Measurements from ENCODE around the gene BUD23. TPM values are rescaled to one million over a fixed set of nuclear protein-coding genes. Genes with fewer than 3 reads are reported as not detected.
"Not testable (repeated sequence)": the region's sequence is repeated elsewhere in the genome, so short reads cannot be mapped to it uniquely, and the experiment has no call there.

The BUD23 gene
- total RNA-seq, 2 donors from 2014 or later: 54.6 to 82.3 TPM

DNA sequence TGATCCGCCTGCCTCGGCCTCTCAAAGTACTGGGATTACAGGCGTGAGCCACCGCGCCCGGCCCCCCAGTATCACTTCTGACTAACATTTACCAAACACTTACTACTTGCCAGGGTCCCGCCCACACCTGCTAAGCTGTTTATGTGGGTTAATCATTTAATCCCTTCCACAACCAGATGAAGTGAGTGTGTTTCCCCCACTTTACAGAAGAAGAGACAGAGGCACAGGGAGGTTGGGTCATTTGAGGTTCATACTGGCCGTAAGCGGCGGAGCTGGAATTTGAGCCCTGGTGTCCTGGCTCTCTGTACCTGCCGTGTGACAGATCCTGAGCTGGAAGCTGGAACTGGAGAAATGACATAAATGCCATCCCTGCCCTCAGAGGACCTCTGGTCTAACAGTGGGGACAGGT, 30.9 kb upstream of the BUD23 start:
- no peaks in the 10 kb centered on the region for H3K36me3 Mint-ChIP-seq (ENCODE audit: low read depth)
- peaks cover 38% of the 10 kb centered on the region for H3K27me3 Mint-ChIP-seq
- no peak overlapping the region for H3K4me3 Mint-ChIP-seq
- peaks cover 16% of the 10 kb centered on the region for H3K4me1 Mint-ChIP-seq
- no peak overlapping the region for H3K27ac Mint-ChIP-seq
- H3K9me3 Mint-ChIP-seq: no peaks in the 10 kb centered on the region
- ATAC-seq (replicated peaks): no peak

GRCh38 chr7:73655309-73655708, 28.1 kb upstream of the BUD23 start:
- peaks cover 20% of the 10 kb centered on the region for H3K27me3 Mint-ChIP-seq
- not testable (repeated sequence) for H3K9me3 Mint-ChIP-seq; H3K27ac Mint-ChIP-seq; H3K4me3 Mint-ChIP-seq; H3K36me3 Mint-ChIP-seq (ENCODE audit: low read depth); H3K4me1 Mint-ChIP-seq; ATAC-seq (replicated peaks)

DNA sequence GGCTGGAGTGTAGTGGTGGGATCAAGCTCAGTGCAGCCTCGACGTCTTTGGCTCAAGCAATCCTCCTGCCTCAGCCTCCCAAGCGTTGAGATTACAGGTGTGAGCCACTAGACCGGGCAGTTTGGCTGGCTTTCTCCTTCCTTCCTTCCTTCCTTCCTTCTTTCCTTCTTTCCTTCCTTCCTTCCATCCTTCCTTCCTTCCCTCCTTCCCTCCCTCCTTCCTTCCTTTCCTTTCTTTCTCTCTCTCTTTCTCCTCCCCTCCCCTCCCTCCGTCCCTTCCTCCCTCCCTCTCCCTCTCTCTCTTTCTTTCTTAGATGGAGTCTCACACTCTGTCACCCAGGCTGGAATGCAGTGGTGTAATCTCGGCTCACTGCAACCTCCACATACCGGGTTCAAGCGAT, 23.4 kb upstream of the BUD23 start:
- Mint-ChIP-seq H3K4me3 (no peak overlapping the region), H3K9me3 (no peaks in the 10 kb centered on the region), H3K27ac (no peak overlapping the region), H3K36me3 (ENCODE audit: low read depth) (no peaks in the 10 kb centered on the region), H3K4me1 (peaks cover 9% of the 10 kb centered on the region), H3K27me3 (peaks cover 24% of the 10 kb centered on the region)
- ATAC-seq (replicated peaks): no peak

GRCh38 chr7:73660594-73660993, 22.8 kb upstream of the BUD23 start:
- not testable (repeated sequence) for ATAC-seq (replicated peaks); H3K4me1 Mint-ChIP-seq; H3K4me3 Mint-ChIP-seq; H3K27ac Mint-ChIP-seq; H3K36me3 Mint-ChIP-seq (ENCODE audit: low read depth); H3K9me3 Mint-ChIP-seq
- peaks cover 23% of the 10 kb centered on the region for H3K27me3 Mint-ChIP-seq

- H3K4me3 Mint-ChIP-seq: no peak overlapping the region
- no peaks in the 10 kb centered on the region for H3K36me3 Mint-ChIP-seq (ENCODE audit: low read depth)
Measured at GRCh38 chr7:73663033-73663432, 20.4 kb upstream of the BUD23 start.

DNA sequence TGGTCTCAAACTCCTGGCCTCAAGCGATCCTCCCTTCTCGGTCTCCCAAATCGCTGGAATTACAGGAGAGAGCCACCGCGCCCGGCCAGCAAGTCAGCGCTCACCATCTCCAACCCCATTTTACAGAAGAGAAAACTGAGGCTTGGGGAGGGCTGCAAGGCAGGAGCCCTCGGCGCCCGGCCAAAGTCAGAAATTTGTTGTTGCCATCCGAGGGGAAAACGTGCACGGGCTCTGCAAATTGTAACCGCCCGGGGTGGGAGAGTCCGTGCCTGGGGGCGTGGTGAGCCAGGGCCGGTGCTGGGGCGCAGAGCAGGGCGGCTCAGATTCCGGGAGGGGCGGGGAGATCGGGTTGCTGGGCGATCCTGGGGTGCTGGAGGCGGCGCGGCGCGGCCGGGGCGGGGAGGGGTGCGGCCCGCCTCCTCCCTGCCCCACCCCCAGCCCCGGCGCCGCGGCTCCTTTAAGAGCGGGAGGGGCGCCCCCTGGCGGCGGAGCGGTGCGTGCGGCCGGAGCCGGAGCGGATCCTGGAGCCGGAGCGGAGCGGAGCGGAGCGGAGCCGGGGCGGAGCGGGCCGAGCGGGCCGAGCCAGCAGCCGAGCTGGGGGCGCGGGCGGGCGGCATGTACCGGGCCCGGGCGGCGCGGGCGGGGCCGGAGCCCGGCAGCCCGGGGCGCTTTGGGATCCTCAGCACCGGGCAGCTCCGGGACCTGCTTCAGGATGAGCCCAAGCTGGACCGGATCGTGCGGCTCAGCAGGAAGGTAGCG, 15.9 kb upstream of the BUD23 start, which contains the start of gene VPS37D:
TSS of gene VPS37D (plus strand) at position 488 of the 759 bp plus-strand sequence. CDS start at position 616, 128 bp downstream.
- Mint-ChIP-seq H3K27me3 (peaks cover 31% of the 10 kb centered on the region), H3K4me3 (peak within 1 kb of the TSS; percentile 63), H3K4me1 (peaks cover 9% of the 10 kb centered on the region), H3K27ac (no peak within 1 kb of the TSS), H3K36me3 (ENCODE audit: low read depth) (no peaks in the 10 kb centered on the region), H3K9me3 (no peaks in the 10 kb centered on the region)
- peak; percentile 94 for ATAC-seq (replicated peaks)

More at GRCh38 chr7:73663033-73663432, 20.4 kb upstream of the BUD23 start:
- Mint-ChIP-seq H3K4me1 (peaks cover 9% of the 10 kb centered on the region), H3K9me3 (no peaks in the 10 kb centered on the region), H3K27ac (no peak overlapping the region), H3K27me3 (peaks cover 29% of the 10 kb centered on the region)
- no peak for ATAC-seq (replicated peaks)

- Mint-ChIP-seq H3K4me1 (peaks cover 6% of the 10 kb centered on the region), H3K27me3 (peaks cover 26% of the 10 kb centered on the region), H3K27ac (no peak overlapping the region), H3K36me3 (ENCODE audit: low read depth) (no peaks in the 10 kb centered on the region), H3K4me3 (peak overlapping the region; percentile 48), H3K9me3 (no peaks in the 10 kb centered on the region)
- no peak for ATAC-seq (replicated peaks)
Measured at GRCh38 chr7:73668103-73668885, 15.1 kb upstream of the BUD23 start.

DNA sequence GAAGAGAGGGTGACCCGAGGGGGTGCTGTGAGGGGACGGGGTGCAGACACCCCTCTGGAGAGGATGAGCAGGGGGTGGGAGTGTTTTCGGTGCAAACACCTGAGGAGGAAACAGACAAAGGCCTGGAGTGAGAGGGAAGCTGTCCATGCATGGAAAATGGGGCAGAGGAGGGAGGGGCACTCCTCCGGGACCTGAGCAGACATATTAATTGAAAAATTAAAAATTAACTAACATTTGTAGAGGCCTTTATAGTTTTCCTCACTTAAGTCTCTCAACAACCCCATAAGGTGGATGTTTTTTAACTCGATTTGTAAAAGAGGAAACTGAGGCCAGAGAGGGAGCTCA, 14.5 kb upstream of the BUD23 start:
- ATAC-seq (replicated peaks): no peak
- H3K27ac Mint-ChIP-seq: no peak overlapping the region
- H3K9me3 Mint-ChIP-seq: no peaks in the 10 kb centered on the region
- H3K4me3 Mint-ChIP-seq: peak overlapping the region; percentile 48
- peaks cover 5% of the 10 kb centered on the region for H3K4me1 Mint-ChIP-seq
- no peaks in the 10 kb centered on the region for H3K36me3 Mint-ChIP-seq (ENCODE audit: low read depth)
- peaks cover 24% of the 10 kb centered on the region for H3K27me3 Mint-ChIP-seq

DNA sequence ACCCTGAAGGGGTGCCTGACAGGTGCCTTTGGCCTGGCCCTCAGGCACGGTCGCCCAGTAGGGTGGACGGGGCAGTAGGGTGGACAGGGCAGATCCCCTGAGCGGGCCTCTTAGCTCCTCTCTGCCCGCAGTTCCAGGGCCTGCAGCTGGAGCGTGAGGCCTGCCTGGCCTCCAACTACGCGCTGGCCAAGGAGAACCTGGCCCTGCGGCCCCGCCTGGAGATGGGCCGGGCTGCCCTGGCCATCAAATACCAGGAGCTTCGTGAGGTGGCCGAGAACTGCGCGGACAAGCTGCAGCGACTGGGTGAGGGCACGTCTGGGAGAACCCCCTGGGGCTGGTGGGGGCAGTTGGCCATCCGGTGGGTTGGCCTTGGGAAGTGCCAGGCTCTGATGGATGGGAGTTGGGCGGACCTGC, 14.1 kb upstream of the BUD23 start:
- no peak overlapping the region for H3K4me3 Mint-ChIP-seq
- peaks cover 3% of the 10 kb centered on the region for H3K4me1 Mint-ChIP-seq
- H3K36me3 Mint-ChIP-seq (ENCODE audit: low read depth): no peaks in the 10 kb centered on the region
- no peak overlapping the region for H3K27ac Mint-ChIP-seq
- no peak for ATAC-seq (replicated peaks)
- H3K27me3 Mint-ChIP-seq: peaks cover 20% of the 10 kb centered on the region
- H3K9me3 Mint-ChIP-seq: no peaks in the 10 kb centered on the region

GRCh38 chr7:73669858-73670385, 13.5 kb upstream of the BUD23 start:
- no peaks in the 10 kb centered on the region for H3K4me1 Mint-ChIP-seq
- H3K27me3 Mint-ChIP-seq: peaks cover 16% of the 10 kb centered on the region
- H3K27ac Mint-ChIP-seq: no peak overlapping the region
- no peaks in the 10 kb centered on the region for H3K9me3 Mint-ChIP-seq
- H3K36me3 Mint-ChIP-seq (ENCODE audit: low read depth): no peaks in the 10 kb centered on the region
- no peak overlapping the region for H3K4me3 Mint-ChIP-seq
- no peak for ATAC-seq (replicated peaks)

DNA sequence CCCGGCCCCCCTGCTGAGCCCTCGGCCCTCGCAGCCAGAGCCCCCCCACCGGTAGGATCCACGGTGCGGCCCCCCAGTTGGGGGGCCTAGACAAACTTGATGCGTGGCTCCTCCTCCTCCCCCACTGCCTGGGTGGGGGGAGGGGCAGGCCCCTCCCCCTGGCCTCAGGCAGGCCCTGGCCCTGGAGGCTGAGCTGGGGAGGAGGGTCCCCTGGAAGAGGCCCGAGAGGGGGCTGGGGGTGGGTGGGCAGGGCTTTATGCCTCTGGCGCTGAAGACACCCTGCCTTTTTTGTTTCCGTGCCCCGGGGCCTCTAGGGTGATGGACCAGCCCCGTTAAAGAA, 12.1 kb upstream of the BUD23 start:
- no peaks in the 10 kb centered on the region for H3K36me3 Mint-ChIP-seq (ENCODE audit: low read depth)
- no peaks in the 10 kb centered on the region for H3K9me3 Mint-ChIP-seq
- no peaks in the 10 kb centered on the region for H3K4me1 Mint-ChIP-seq
- H3K27me3 Mint-ChIP-seq: peaks cover 6% of the 10 kb centered on the region
- H3K27ac Mint-ChIP-seq: no peak overlapping the region
- no peak for ATAC-seq (replicated peaks)
- H3K4me3 Mint-ChIP-seq: no peak overlapping the region

DNA sequence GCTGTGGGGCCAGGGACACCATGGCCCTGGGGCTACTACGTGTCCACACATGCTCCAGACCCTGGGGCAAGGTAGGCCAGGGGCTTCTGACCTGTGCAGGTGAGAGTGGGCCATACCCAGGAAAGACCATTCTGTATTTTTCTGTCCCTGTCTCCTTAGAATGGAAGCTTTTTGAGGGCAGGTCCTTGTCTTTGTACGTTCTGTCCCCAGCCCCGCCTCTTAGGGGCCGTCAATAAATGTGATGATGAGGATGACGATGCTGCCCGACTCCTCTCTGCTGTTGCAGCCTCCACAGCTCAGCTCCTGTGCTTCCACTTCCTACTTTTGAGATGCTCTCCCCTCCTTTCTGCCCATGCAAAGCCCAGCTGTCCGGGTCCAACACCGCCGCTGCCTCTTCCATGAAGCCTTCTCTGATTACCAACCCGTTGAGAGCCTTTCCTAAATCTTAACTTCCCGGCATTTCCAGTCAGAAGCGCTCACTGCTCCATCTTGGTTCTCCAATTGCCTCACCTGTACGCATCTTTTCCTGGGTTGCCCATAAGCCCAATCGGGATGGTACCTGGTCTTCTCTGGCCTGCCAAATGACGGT, 11.4 kb upstream of the BUD23 start:
- no peak for ATAC-seq (replicated peaks)

GRCh38 chr7:73674468-73675124, 8.8 kb upstream of the BUD23 start:
- Mint-ChIP-seq H3K4me3 (no peak overlapping the region), H3K27me3 (no peaks in the 10 kb centered on the region), H3K36me3 (ENCODE audit: low read depth) (peaks cover 17% of the 10 kb centered on the region), H3K27ac (no peak overlapping the region), H3K4me1 (no peaks in the 10 kb centered on the region), H3K9me3 (no peaks in the 10 kb centered on the region)
- ATAC-seq (replicated peaks): no peak

More for the DNA sequence above, 11.4 kb upstream of the BUD23 start:
- Mint-ChIP-seq H3K36me3 (ENCODE audit: low read depth) (no peaks in the 10 kb centered on the region), H3K4me3 (no peak overlapping the region), H3K9me3 (no peaks in the 10 kb centered on the region), H3K27me3 (peaks cover 6% of the 10 kb centered on the region), H3K27ac (no peak overlapping the region), H3K4me1 (no peaks in the 10 kb centered on the region)

DNA sequence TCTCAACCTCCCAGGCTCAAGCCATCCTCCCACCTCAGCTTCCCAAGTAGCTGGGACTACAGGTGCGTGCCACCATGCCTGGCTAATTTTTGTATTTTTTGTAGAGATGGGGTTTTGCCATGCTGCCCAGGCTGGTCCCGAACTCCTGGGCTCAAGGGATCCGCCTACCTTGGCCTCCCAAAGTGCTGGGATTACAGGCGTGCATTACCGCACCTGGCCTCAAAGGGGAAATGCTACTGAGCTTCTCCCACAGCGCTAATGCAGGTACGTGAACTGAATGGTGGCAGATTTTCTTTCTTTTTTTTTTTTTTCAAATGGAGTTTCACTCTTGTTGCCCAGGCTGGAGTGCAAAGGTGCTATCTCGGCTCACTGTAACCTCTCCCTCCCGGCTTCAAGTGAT, 7.3 kb upstream of the BUD23 start:
- not testable (repeated sequence) for H3K4me1 Mint-ChIP-seq; H3K27me3 Mint-ChIP-seq; H3K4me3 Mint-ChIP-seq; H3K27ac Mint-ChIP-seq; H3K9me3 Mint-ChIP-seq; ATAC-seq (replicated peaks)
- peaks cover 25% of the 10 kb centered on the region for H3K36me3 Mint-ChIP-seq (ENCODE audit: low read depth)
